Fibroblast of villous mesenchyme (primary cell): ENCODE data around the gene NCKAP5. TPM values are rescaled to one million over a fixed set of nuclear protein-coding genes. Genes with fewer than 3 reads are reported as not detected.

ENCODE experiments used
- DNase-seq: peaks from one replicate; pipeline ENCODE4 v3.0.0-alpha.2; 2010; ENCODE audit warnings: low read depth
- H3K4me3 ChIP-seq: 2 replicates; pipeline ENCODE4 v1.5.1; 2011; ENCODE audit warnings: low read depth, mild to moderate bottlenecking, low read length
- CTCF ChIP-seq: IDR thresholded peaks from 2 replicates; pipeline ENCODE4 v1.5.1; 2012; ENCODE audit warnings: low read depth, mild to moderate bottlenecking, low read length; ENCODE audit not compliant: insufficient read depth
- total RNA-seq: library from RNA; depleted of rRNA; stranded (reverse); fragments of >200 nt; gene quantifications from 2 replicates; pipeline ENCODE4 v1.2.3, GENCODE V29; 2012

The NCKAP5 gene
- total RNA-seq, 1 donor: 47.9 TPM

- DNase-seq: no peak
- no peak overlapping the region for H3K4me3 ChIP-seq
These were observed 448.0 kb downstream of the NCKAP5 start for GRCh38 chr2:133120310-133120709.

GRCh38 chr2:133110201-133110600, 458.1 kb downstream of the NCKAP5 start:
- DNase-seq: no peak
- TF ChIP-seq CTCF: no peak
- H3K4me3 ChIP-seq: no peak overlapping the region

More at GRCh38 chr2:133120310-133120709, 448.0 kb downstream of the NCKAP5 start:
- no peak for TF ChIP-seq CTCF

- no peak for TF ChIP-seq CTCF
- no peak overlapping the region for H3K4me3 ChIP-seq
- peak; percentile 33 for DNase-seq
These were observed 458.5 kb downstream of the NCKAP5 start for GRCh38 chr2:133109772-133110171.

- no peak for TF ChIP-seq CTCF
- no peak overlapping the region for H3K4me3 ChIP-seq
- no peak for DNase-seq
These were observed 461.0 kb downstream of the NCKAP5 start for GRCh38 chr2:133107058-133107815.

GRCh38 chr2:133104871-133105270, 463.4 kb downstream of the NCKAP5 start:
- TF ChIP-seq CTCF: no peak
- H3K4me3 ChIP-seq: no peak overlapping the region
- no peak for DNase-seq

GRCh38 chr2:133098787-133099186, 469.5 kb downstream of the NCKAP5 start:
- H3K4me3 ChIP-seq: no peak overlapping the region
- no peak for TF ChIP-seq CTCF
- no peak for DNase-seq

- peak; percentile 61 for DNase-seq
- peak overlapping the region; percentile 33 for H3K4me3 ChIP-seq
- no peak for TF ChIP-seq CTCF
These were observed 470.6 kb downstream of the NCKAP5 start for GRCh38 chr2:133097666-133098065.
